ENCODE measurements around the gene CNOT1. TPM values are rescaled to one million over a fixed set of nuclear protein-coding genes. Genes with fewer than 3 reads are reported as not detected.

The CNOT1 gene
- total and polyA plus RNA-seq, 4 donors = 34.0 to 131 (median 78.5) TPM

DNA sequence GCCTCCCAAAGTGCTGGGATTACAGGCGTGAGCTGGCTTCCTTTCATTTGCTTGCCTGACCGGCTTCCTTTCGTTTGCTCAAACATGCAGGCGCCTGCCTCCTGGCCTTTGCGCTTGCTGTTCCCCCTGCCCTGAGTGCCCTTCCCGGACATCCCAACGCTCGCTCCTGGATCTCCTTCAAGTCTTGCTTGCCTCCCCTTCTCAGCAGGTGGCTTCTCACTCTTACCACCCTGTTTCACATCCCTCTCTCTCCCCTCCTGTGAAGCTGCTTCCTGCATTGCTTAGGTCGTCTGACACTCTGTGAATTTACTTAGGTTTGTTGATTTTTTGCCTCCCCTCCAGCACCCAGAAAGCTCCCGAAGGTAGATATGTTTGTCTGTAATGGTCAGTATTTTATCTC, 155.3 kb downstream of the CNOT1 start:
- Histone ChIP-seq H3K9me3 (ENCODE audit: control insufficient read depth in 4 of 4, low read length in 3 of 4) (no peaks in the 10 kb centered on the region), H3K36me3 (ENCODE audit: control insufficient read depth in 4 of 4, insufficient read depth in 3 of 4, low read depth in 1 of 4, low read length in 3 of 4) (no peaks in the 10 kb centered on the region), H3K27ac (ENCODE audit: low read depth in 1 of 2, low read length in 2 of 2) (no peak overlapping the region), H3K4me1 (ENCODE audit: control insufficient read depth in 4 of 4, insufficient read depth in 4 of 4, low read length in 3 of 4) (no peaks in the 10 kb centered on the region), H3K27me3 (ENCODE audit: control insufficient read depth in 4 of 4, insufficient read depth in 4 of 4, low read length in 3 of 4) (no peaks in the 10 kb centered on the region), H3K9ac (ENCODE audit: low read depth in 1 of 2, low read length in 2 of 2) (no peak overlapping the region), H3K4me3 (ENCODE audit: low read depth in 1 of 3, low read length in 3 of 3) (no peak overlapping the region)
- WGBS = 81% methylated on average over 10 of the region's 10 CpGs
- TF ChIP-seq SP1 (IDR thresholded peaks at IDR 0.05) (no peak), RAD21 (IDR thresholded peaks at IDR 0.05) (no peak), EGR1 (IDR thresholded peaks at IDR 0.05; ENCODE audit: low read depth in 2 of 2) (no peak), FOXA2 (IDR thresholded peaks at IDR 0.05) (no peak), ATF3 (IDR thresholded peaks at IDR 0.05) (no peak), MAX (IDR thresholded peaks at IDR 0.05) (no peak), HNF4A (conservative IDR thresholded peaks at IDR 0.05) (no peak), JUND (IDR thresholded peaks at IDR 0.05) (no peak), FOXA1 (IDR thresholded peaks at IDR 0.05) (no peak), GABPA (IDR thresholded peaks at IDR 0.05 in 1 of 2, conservative IDR thresholded peaks at IDR 0.05 in 1 of 2) (no peak), HNF4G (IDR thresholded peaks at IDR 0.05) (no peak), TAF1 (conservative IDR thresholded peaks at IDR 0.05) (no peak), ZBTB33 (IDR thresholded peaks at IDR 0.05) (no peak), RXRA (IDR thresholded peaks at IDR 0.05) (no peak), NR2F2 (IDR thresholded peaks at IDR 0.05) (no peak), YY1 (IDR thresholded peaks at IDR 0.05) (no peak)
- TF ChIP-seq, protein P1, sequence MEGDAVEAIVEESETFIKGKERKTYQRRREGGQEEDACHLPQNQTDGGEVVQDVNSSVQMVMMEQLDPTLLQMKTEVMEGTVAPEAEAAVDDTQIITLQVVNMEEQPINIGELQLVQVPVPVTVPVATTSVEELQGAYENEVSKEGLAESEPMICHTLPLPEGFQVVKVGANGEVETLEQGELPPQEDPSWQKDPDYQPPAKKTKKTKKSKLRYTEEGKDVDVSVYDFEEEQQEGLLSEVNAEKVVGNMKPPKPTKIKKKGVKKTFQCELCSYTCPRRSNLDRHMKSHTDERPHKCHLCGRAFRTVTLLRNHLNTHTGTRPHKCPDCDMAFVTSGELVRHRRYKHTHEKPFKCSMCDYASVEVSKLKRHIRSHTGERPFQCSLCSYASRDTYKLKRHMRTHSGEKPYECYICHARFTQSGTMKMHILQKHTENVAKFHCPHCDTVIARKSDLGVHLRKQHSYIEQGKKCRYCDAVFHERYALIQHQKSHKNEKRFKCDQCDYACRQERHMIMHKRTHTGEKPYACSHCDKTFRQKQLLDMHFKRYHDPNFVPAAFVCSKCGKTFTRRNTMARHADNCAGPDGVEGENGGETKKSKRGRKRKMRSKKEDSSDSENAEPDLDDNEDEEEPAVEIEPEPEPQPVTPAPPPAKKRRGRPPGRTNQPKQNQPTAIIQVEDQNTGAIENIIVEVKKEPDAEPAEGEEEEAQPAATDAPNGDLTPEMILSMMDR (IDR thresholded peaks at IDR 0.05; ENCODE audit: low read depth, low read length, missing input control) = no peak
- TF ChIP-seq, protein P2, sequence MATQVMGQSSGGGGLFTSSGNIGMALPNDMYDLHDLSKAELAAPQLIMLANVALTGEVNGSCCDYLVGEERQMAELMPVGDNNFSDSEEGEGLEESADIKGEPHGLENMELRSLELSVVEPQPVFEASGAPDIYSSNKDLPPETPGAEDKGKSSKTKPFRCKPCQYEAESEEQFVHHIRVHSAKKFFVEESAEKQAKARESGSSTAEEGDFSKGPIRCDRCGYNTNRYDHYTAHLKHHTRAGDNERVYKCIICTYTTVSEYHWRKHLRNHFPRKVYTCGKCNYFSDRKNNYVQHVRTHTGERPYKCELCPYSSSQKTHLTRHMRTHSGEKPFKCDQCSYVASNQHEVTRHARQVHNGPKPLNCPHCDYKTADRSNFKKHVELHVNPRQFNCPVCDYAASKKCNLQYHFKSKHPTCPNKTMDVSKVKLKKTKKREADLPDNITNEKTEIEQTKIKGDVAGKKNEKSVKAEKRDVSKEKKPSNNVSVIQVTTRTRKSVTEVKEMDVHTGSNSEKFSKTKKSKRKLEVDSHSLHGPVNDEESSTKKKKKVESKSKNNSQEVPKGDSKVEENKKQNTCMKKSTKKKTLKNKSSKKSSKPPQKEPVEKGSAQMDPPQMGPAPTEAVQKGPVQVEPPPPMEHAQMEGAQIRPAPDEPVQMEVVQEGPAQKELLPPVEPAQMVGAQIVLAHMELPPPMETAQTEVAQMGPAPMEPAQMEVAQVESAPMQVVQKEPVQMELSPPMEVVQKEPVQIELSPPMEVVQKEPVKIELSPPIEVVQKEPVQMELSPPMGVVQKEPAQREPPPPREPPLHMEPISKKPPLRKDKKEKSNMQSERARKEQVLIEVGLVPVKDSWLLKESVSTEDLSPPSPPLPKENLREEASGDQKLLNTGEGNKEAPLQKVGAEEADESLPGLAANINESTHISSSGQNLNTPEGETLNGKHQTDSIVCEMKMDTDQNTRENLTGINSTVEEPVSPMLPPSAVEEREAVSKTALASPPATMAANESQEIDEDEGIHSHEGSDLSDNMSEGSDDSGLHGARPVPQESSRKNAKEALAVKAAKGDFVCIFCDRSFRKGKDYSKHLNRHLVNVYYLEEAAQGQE (IDR thresholded peaks at IDR 0.05) = no peak
- DNase-seq (ENCODE audit: low spot score) = no peak

Data from liver (tissue), 9 donors.